Right renal pelvis (tissue), 4 donors: Measurements from ENCODE around the gene SASH3. TPM values are rescaled to one million over a fixed set of nuclear protein-coding genes. Genes with fewer than 3 reads are reported as not detected.
"Not testable (repeated sequence)": the region's sequence is repeated elsewhere in the genome, so short reads cannot be mapped to it uniquely, and the experiment has no call there.

Experiments
- DNase-seq, 4 donors: peaks; one replicate each; pipeline ENCODE4 v3.0.0-alpha.2; 2013; ENCODE audit warnings: low read depth in 4 of 4, low spot score in 3 of 4, missing footprints in 1 of 4
- polyA plus RNA-seq, 4 donors: library from polyadenylated mRNA; unstranded; fragments of 120-200 nt; gene quantifications; one replicate each; pipeline ENCODE4 v1.2.1, GENCODE V29; 2013; ENCODE audit not compliant: insufficient read length in 4 of 4

Gene SASH3
- 1 to 10 TPM; 1.6 to 2.5 (median 2.0) TPM for polyA plus RNA-seq

DNA sequence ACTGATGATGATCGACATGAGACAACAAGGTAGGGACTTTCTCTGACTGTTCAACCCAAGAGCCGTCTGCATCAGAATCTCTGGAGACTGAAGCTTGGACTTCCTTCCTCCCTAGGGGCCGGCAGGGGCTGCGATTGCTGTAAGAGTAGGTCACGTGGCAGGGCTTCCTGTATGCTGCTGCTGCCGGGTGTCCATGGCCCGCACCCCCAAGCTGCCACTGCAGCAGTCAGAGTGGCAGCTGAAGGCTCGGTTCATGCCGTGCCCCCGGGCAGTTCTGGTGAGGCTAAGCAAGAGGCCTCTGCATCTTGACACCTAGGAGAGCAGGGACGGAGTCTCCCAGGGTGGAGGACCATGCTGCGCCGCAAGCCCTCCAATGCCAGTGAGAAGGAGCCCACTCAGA, at the start of gene SASH3:
Gene SASH3, plus strand, starts transcription at position 203 of the 400 bp plus-strand sequence. Its CDS starts 149 bp downstream, at position 352.
- DNase-seq, result no peak

DNA sequence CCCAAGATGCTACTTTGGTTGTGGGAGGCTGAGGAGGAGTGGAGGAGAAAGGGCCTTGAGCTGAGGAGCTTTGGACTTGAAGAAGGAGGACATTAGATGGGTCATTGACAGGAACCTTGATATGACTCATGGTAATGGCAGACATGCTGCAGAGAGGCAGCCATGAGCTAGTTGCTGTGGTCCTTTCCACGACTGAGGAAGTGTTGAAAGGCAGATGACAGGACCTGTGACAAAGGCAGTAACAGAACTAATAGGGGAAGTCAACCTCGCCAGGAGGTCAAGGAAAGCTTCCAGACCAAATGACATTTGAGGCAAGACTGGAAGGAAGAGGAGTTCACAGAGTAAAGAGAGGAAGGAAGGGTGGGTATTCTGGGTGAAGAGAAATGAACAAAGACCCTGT, 48.5 kb upstream of the SASH3 start:
- no peak for DNase-seq

DNA sequence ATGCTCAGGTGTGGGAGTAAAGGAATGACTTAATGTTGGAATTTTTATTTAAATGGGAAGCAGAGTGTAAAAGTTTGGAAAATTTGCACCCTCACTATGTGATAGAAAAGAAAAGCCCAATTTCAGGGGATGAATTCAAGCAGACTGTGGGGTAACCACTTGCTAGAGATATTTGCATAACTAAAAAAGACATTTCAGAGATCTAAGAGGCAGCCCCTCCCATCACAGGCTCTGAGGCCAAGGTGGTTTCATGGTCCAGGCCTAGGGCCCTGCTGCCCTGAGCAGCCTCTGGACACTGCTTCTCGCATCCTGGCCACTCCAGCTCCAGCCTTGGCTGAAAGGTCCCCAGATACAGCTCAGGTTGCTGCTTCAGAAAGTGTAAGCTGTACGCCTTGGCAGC, 46.9 kb upstream of the SASH3 start:
- no peak for DNase-seq

DNA sequence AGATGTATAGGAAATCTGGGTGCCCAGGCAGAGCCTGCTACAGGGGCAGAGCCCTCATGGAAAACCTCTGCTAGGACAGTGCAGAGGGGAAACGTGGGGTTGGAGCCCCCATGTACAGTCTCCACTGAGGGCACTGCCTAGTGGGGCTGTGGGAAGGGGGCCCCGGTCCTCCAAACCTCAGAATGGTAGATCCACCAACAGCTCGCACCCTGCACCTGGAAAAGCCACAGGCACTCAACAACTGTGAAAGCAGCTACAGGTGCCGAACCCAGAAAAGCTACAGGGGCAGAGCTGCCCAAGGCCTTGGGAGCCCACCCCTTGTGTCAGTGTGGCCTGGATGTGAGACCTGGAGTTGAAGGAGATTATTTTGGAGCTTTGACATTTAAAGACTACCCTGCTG, 46.4 kb upstream of the SASH3 start:
- DNase-seq, result no peak

GRCh38 chrX:129736491-129736890, 43.3 kb upstream of the SASH3 start:
- DNase-seq, result no peak

GRCh38 chrX:129737916-129738315, 41.8 kb upstream of the SASH3 start:
- no peak for DNase-seq

DNA sequence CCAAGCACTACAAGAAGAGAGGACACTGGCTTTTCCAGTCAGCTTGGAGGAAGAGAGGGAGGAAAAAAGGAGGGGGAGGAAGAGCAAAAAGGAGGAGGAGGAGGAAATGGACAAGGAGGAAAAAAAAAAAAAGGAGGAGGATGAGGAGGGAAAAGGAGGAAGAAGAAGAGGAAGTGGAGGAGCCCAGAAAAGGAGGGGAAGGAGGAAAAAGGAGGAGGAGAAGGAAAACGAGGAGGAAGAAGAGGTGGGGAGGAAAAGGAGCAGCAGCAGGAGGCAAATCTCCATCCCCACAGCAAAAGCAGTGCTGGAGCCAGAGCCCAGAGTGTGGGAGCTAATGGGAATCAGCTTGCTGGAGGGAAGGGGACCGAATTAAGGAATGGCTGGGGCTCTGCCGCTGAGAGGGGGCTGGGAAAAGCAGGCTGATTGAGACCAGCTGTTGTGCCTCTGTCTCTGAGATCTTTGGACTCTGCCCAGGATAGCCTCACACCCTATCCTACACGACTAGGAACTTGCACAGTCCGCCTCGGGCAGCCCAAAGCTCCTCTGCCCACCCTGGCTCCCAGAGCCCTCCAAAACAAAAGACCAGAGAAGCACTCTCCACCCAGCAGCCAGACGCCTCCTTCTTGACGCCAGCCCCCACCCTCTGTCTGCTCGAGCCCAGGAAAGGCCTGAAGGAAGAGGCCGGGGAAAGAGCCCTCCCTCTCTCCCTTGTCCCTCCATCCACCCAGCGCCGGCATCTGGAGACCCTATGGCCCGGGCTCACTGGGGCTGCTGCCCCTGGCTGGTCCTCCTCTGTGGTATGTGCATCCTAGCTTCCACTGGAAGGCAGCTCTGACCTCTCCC, 41.1 kb upstream of the SASH3 start, which contains the start of gene XPNPEP2:
Gene XPNPEP2, plus strand, starts transcription at position 514 of the 843 bp plus-strand sequence. Its CDS starts 235 bp downstream, at position 749.
- peak; percentile 23 to 43 (median 37) for DNase-seq

GRCh38 chrX:129739578-129739977, 40.2 kb upstream of the SASH3 start:
- DNase-seq, result no peak

- no peak for DNase-seq
Measured at GRCh38 chrX:129741880-129742758, 37.6 kb upstream of the SASH3 start.

GRCh38 chrX:129742759-129743152, 37.0 kb upstream of the SASH3 start:
- DNase-seq, result not testable (repeated sequence)

DNA sequence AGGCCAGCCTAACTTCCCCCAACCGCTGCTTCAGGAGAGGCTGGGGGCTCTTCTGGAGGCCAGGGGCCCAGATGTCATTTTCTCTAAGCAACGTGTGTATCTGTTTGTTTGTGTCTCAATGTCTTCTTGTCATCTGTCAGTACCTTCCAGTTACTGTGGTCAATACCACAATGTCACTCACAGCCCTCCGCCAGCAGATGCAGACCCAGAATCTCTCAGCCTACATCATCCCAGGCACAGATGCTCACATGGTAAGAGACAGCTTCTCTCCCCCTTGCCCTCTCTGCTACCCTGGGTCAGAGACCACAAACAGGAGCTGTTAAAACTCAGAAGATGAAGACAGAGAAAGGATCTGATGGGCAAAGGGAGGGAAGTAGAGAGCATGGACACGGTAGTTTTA, 35.9 kb upstream of the SASH3 start:
- DNase-seq, result no peak

GRCh38 chrX:129744861-129745321, 34.9 kb upstream of the SASH3 start:
- no peak for DNase-seq

- no peak for DNase-seq
Measured at GRCh38 chrX:129746557-129747470, 32.9 kb upstream of the SASH3 start.

- DNase-seq, result no peak
Measured at GRCh38 chrX:129747533-129747932, 32.2 kb upstream of the SASH3 start.

GRCh38 chrX:129748305-129748704, 31.4 kb upstream of the SASH3 start:
- no peak for DNase-seq

- DNase-seq, result no peak
Measured at GRCh38 chrX:129749069-129749468, 30.7 kb upstream of the SASH3 start.

GRCh38 chrX:129750971-129751370, 28.8 kb upstream of the SASH3 start:
- no peak for DNase-seq

GRCh38 chrX:129754056-129755024, 25.4 kb upstream of the SASH3 start:
- no peak for DNase-seq
